KOPT-K1 (cell line): ENCODE results near the gene FBH1.
"Not testable (repeated sequence)": the region's sequence is repeated elsewhere in the genome, so short reads cannot be mapped to it uniquely, and the experiment has no call there.

Source experiments
- H3K27ac ChIP-seq: fragments of 200-600 bp; sonication (generic); 2 replicates; pipeline ENCODE4 v1.5.1; 2016; ENCODE audit warnings: antibody characterized with exemption, mild to moderate bottlenecking, low read depth, low read length; ENCODE audit not compliant: poor library complexity, severe bottlenecking
- H3K36me3 ChIP-seq: fragments of 200-600 bp; sonication (generic); 2 replicates; pipeline ENCODE4 v1.5.1; 2017; ENCODE audit warnings: antibody characterized with exemption, mild to moderate bottlenecking, low read length, moderate library complexity; ENCODE audit not compliant: insufficient read depth
- H3K9me3 ChIP-seq: fragments of 200-600 bp; sonication (generic); 2 replicates; pipeline ENCODE4 v1.5.1; 2017; ENCODE audit warnings: antibody characterized with exemption, low read length, mild to moderate bottlenecking; ENCODE audit not compliant: insufficient read depth, poor library complexity, severe bottlenecking

The FBH1 gene

GRCh38 chr10:5889624-5890451 lies at the start of gene FBH1, which contains the start of gene ANKRD16:
FBH1 (plus strand) TSS chr10:5890243; CDS start chr10:5890346, 103 bp downstream.
ANKRD16 (minus strand) TSS chr10:5889893; CDS start chr10:5889354, 539 bp downstream.
- Histone ChIP-seq H3K36me3 (peaks cover 55% of the 10 kb centered on the region), H3K27ac (peak within 1 kb of the TSS; percentile 66), H3K9me3 (no peaks in the 10 kb centered on the region)

GRCh38 chr10:5840314-5841307 lies 49.4 kb upstream of the FBH1 start:
- Histone ChIP-seq H3K9me3 (no peaks in the 10 kb centered on the region), H3K27ac (no peak overlapping the region), H3K36me3 (no peaks in the 10 kb centered on the region)

- no peak overlapping the region for H3K27ac ChIP-seq
- H3K9me3 ChIP-seq: no peaks in the 10 kb centered on the region
- H3K36me3 ChIP-seq: no peaks in the 10 kb centered on the region
Observed at GRCh38 chr10:5841965-5842364, 48.1 kb upstream of the FBH1 start.

GRCh38 chr10:5843686-5844344 lies 46.2 kb upstream of the FBH1 start:
- Histone ChIP-seq H3K36me3 (no peaks in the 10 kb centered on the region), H3K9me3 (no peaks in the 10 kb centered on the region), H3K27ac (no peak overlapping the region)

- no peak overlapping the region for H3K27ac ChIP-seq
- H3K9me3 ChIP-seq: no peaks in the 10 kb centered on the region
- H3K36me3 ChIP-seq: no peaks in the 10 kb centered on the region
Observed at GRCh38 chr10:5844345-5845055, 45.5 kb upstream of the FBH1 start.

- not testable (repeated sequence) for H3K27ac ChIP-seq, H3K36me3 ChIP-seq, H3K9me3 ChIP-seq
Observed at GRCh38 chr10:5846667-5847066, 43.4 kb upstream of the FBH1 start.

- no peaks in the 10 kb centered on the region for H3K36me3 ChIP-seq
- H3K27ac ChIP-seq: no peak overlapping the region
- H3K9me3 ChIP-seq: no peaks in the 10 kb centered on the region
Observed at GRCh38 chr10:5854131-5854475, 35.9 kb upstream of the FBH1 start.

GRCh38 chr10:5855979-5856700 lies 33.9 kb upstream of the FBH1 start:
- H3K27ac ChIP-seq: no peak overlapping the region
- no peaks in the 10 kb centered on the region for H3K36me3 ChIP-seq
- H3K9me3 ChIP-seq: no peaks in the 10 kb centered on the region

- H3K36me3 ChIP-seq: no peaks in the 10 kb centered on the region
- H3K9me3 ChIP-seq: no peaks in the 10 kb centered on the region
- no peak overlapping the region for H3K27ac ChIP-seq
Observed at GRCh38 chr10:5856701-5857004, 33.4 kb upstream of the FBH1 start.

- H3K27ac ChIP-seq: no peak overlapping the region
Observed at GRCh38 chr10:5858811-5859210, 31.2 kb upstream of the FBH1 start.

GRCh38 chr10:5860066-5860465 lies 30.0 kb upstream of the FBH1 start:
- Histone ChIP-seq H3K27ac (no peak overlapping the region), H3K36me3 (no peaks in the 10 kb centered on the region), H3K9me3 (no peaks in the 10 kb centered on the region)

More at GRCh38 chr10:5858811-5859210, 31.2 kb upstream of the FBH1 start:
- H3K36me3 ChIP-seq: no peaks in the 10 kb centered on the region
- no peaks in the 10 kb centered on the region for H3K9me3 ChIP-seq

- no peak overlapping the region for H3K27ac ChIP-seq
- no peaks in the 10 kb centered on the region for H3K36me3 ChIP-seq
- no peaks in the 10 kb centered on the region for H3K9me3 ChIP-seq
Observed at GRCh38 chr10:5862360-5862961, 27.6 kb upstream of the FBH1 start.

GRCh38 chr10:5862981-5863685 lies 26.9 kb upstream of the FBH1 start:
- not testable (repeated sequence) for H3K36me3 ChIP-seq, H3K9me3 ChIP-seq, H3K27ac ChIP-seq
